ENCODE measurements around the gene PLXNA3. TPM values are rescaled to one million over a fixed set of nuclear protein-coding genes. Genes with fewer than 3 reads are reported as not detected.

The PLXNA3 gene
- total and polyA plus RNA-seq, 2 experiments from 2014 or later, result 2.7 to 5.4 TPM

GRCh38 chrX:154478728-154479622, 20.9 kb downstream of the PLXNA3 start, which contains the start of gene LAGE3:
Gene LAGE3, minus strand, starts transcription at chrX:154479281. Its CDS starts 366 bp downstream, at chrX:154478915.
- peak within 1 kb of the TSS; percentile 76 for H3K4me2 ChIP-seq
- DNase-seq (ENCODE audit: low spot score), result peak; percentile 88
- TF ChIP-seq POLR2AphosphoS5 (IDR thresholded peaks at IDR 0.05; ENCODE audit: low read depth), result peak; percentile 31; the same call in 1 of the 2 replicates
- no peak for TF ChIP-seq STAT1 (IDR thresholded peaks at IDR 0.05; ENCODE audit: unreplicated experiment)
- Mint-ChIP-seq H3K4me1 (peaks cover 10% of the 10 kb centered on the region; the same call in 2 of the 3 replicates), H3K9me3 (no peaks in the 10 kb centered on the region), H3K27ac (peak within 1 kb of the TSS; percentile 80), H3K27me3 (ENCODE audit: insufficient read depth, low read depth, poor library complexity) (peaks cover 6% of the 10 kb centered on the region), H3K36me3 (ENCODE audit: low read depth) (peaks cover 10% of the 10 kb centered on the region; the same call in 1 of the 3 replicates), H3K4me3 (peak within 1 kb of the TSS; percentile 84)
- peak within 1 kb of the TSS; percentile 47; the same call in 1 of the 2 replicates for H2AFZ ChIP-seq
- peak; percentile 87 for ATAC-seq
- H3K9me2 ChIP-seq (ENCODE audit: insufficient read depth), result no peaks in the 10 kb centered on the region
- H3K27me3 ChIP-seq (ENCODE audit: insufficient read depth), result no peaks in the 10 kb centered on the region
- no peaks in the 10 kb centered on the region for H3K79me2 ChIP-seq (replicated peaks; ENCODE audit: insufficient read depth)
- H3K27ac ChIP-seq (ENCODE audit: low read depth), result 0 out of 2 replicates have a peak within 1 kb of the TSS, but pooled peaks have one; percentile 69
- no peaks in the 10 kb centered on the region for H3K36me3 ChIP-seq (ENCODE audit: insufficient read depth)
- H3F3A ChIP-seq (replicated peaks; ENCODE audit: low read depth), result no peaks in the 10 kb centered on the region
- no peaks in the 10 kb centered on the region for H3K4me1 ChIP-seq (ENCODE audit: insufficient read depth)
- H4K20me1 ChIP-seq (replicated peaks; ENCODE audit: insufficient read depth), result no peaks in the 10 kb centered on the region; the same call in 1 of the 2 replicates
- peak within 1 kb of the TSS; percentile 52 for H3K4me3 ChIP-seq

GRCh38 chrX:154481195-154481594, 23.1 kb downstream of the PLXNA3 start:
- no peaks in the 10 kb centered on the region for H3K9me3 Mint-ChIP-seq
- Histone ChIP-seq H4K20me1 (replicated peaks; ENCODE audit: insufficient read depth) (no peaks in the 10 kb centered on the region; the same call in 1 of the 2 replicates), H3K36me3 (ENCODE audit: insufficient read depth) (no peaks in the 10 kb centered on the region), H3K4me3 (no peak overlapping the region), H3F3A (replicated peaks; ENCODE audit: low read depth) (no peaks in the 10 kb centered on the region), H2AFZ (no peak overlapping the region), H3K79me2 (replicated peaks; ENCODE audit: insufficient read depth) (no peaks in the 10 kb centered on the region), H3K27me3 (ENCODE audit: insufficient read depth) (no peaks in the 10 kb centered on the region), H3K4me1 (ENCODE audit: insufficient read depth) (no peaks in the 10 kb centered on the region), H3K4me2 (no peak overlapping the region), H3K9me2 (ENCODE audit: insufficient read depth) (no peaks in the 10 kb centered on the region), H3K27ac (ENCODE audit: low read depth) (no peak overlapping the region)
- peaks cover 6% of the 10 kb centered on the region for H3K27me3 Mint-ChIP-seq (ENCODE audit: insufficient read depth, low read depth, poor library complexity)
- H3K27ac Mint-ChIP-seq, result no peak overlapping the region
- DNase-seq (ENCODE audit: low spot score) (no peak), ATAC-seq (no peak)
- H3K4me1 Mint-ChIP-seq, result peaks cover 10% of the 10 kb centered on the region; the same call in 2 of the 3 replicates
- peaks cover 5% of the 10 kb centered on the region; the same call in 1 of the 3 replicates for H3K36me3 Mint-ChIP-seq (ENCODE audit: low read depth)
- H3K4me3 Mint-ChIP-seq, result no peak overlapping the region
- TF ChIP-seq STAT1 (IDR thresholded peaks at IDR 0.05; ENCODE audit: unreplicated experiment) (no peak), CREB1 (CRISPR knock-in tag; IDR thresholded peaks at IDR 0.05; ENCODE audit: low read depth) (no peak), ZNF331 (CRISPR knock-in tag; IDR thresholded peaks at IDR 0.05; ENCODE audit: low read depth) (no peak), POLR2AphosphoS5 (IDR thresholded peaks at IDR 0.05; ENCODE audit: low read depth) (no peak), ETS1 (IDR thresholded peaks at IDR 0.05) (no peak), NANOG (IDR thresholded peaks at IDR 0.05; ENCODE audit: borderline replicate concordance) (no peak), ZNF462 (CRISPR knock-in tag; IDR thresholded peaks at IDR 0.05) (no peak), EZH2 (IDR thresholded peaks at IDR 0.05; ENCODE audit: low read depth, unreplicated experiment) (no peak), ZNF114 (CRISPR knock-in tag; IDR thresholded peaks at IDR 0.05) (no peak), EZH2phosphoT487 (IDR thresholded peaks at IDR 0.05; ENCODE audit: unreplicated experiment) (no peak)

Measured in GM23338 (cell line).